ENCODE results near the gene RAB37. TPM values are rescaled to one million over a fixed set of nuclear protein-coding genes. Genes with fewer than 3 reads are reported as not detected.

RAB37 gene
- total RNA-seq, 1 donor, result 79.7 TPM

- no peak for DNase-seq (ENCODE audit: low read depth in 2 of 3, low spot score in 2 of 3)
Observed at GRCh38 chr17:74759941-74760340, 22.9 kb downstream of the RAB37 start.

GRCh38 chr17:74760404-74761105 lies 23.5 kb downstream of the RAB37 start:
- no peak for DNase-seq (ENCODE audit: low read depth in 2 of 3, low spot score in 2 of 3)

GRCh38 chr17:74761419-74761818 lies 24.4 kb downstream of the RAB37 start:
- DNase-seq (ENCODE audit: low read depth in 2 of 3, low spot score in 2 of 3), result no peak

DNA sequence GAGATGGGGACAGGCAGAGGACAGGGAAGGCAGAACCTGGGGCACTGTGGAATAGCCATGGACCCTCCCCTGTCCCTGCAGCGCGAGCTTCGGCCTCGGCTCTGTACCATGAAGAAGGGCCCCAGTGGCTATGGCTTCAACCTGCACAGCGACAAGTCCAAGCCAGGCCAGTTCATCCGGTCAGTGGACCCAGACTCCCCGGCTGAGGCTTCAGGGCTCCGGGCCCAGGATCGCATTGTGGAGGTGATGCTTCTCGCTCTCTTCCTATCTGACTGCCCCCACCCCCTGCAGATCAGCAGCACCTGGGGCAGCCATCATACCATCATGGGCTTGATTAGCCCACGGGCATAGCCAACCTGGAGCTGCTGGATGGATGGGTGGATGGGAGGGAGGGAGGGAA lies 24.9 kb downstream of the RAB37 start:
- DNase-seq (ENCODE audit: low read depth in 2 of 3, low spot score in 2 of 3), result no peak

GRCh38 chr17:74763565-74764387 lies 26.7 kb downstream of the RAB37 start:
- no peak for DNase-seq (ENCODE audit: low read depth in 2 of 3, low spot score in 2 of 3)

DNA sequence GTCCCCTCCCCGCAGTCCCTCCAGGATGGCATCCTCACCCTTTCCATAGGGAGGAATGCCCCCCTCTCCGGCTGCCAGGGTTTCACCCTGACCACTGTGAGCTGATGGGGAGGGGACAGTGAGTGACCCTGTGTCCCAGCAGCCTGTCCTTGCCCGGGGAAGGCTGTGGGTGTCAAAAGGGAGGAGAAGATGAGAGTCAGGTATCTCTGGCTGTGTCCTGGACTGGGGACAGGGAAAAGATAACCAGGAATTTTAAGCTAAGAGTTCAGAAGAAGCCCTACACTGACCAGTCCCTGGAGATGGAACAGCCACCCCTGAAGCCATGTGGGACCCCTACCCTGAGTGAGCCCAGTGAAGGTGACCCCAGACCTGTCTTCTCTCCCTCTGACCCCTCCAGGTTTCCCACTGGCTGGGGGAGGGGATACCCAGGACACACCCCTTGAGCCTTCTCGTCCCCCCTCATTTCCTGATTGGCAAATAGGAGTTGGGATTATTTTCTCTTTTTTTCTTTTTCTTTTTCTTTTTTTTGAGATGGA lies 27.8 kb downstream of the RAB37 start:
- no peak for DNase-seq (ENCODE audit: low read depth in 2 of 3, low spot score in 2 of 3)

DNA sequence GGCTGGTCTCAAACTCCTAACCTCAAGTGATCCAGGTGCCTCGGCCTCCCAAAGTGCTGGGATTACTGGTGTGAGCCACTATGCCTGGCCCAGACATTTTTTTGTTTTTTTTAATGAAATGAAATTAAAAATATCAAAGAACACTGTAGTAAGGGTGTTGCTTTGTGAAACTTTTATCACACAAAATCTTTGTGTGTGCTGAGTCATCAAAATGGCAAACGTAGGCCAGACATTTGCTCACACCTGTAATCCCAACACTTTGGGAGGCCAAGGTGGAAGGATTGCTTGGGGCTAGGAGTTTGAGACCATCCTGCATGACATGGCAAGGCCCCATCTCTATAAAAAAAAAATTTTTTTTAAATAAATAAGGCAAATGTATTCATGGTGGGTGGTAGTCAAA lies 29.4 kb downstream of the RAB37 start:
- no peak for DNase-seq (ENCODE audit: low read depth in 2 of 3, low spot score in 2 of 3)

DNA sequence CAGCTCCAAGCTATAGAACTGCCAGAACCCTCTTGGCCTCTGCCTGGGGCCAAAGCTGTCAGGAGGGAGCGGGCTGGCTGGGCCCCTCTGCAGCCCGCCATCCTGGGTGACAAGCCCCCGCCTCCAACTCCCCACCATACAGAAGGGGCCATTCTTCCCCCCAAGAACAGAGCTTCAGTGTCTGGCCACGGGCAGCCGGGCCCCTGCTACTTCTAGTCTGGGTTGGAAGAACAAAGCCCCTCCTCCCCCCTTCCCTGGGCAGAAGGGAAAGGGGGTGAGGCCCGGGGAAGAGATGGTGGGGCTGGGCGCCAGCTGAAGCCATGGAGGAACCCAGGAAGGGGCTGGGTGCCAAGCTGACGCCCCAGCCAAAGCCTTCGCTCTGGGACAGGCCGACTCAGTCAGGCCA lies 30.1 kb downstream of the RAB37 start:
- no peak for DNase-seq (ENCODE audit: low read depth in 2 of 3, low spot score in 2 of 3)

DNA sequence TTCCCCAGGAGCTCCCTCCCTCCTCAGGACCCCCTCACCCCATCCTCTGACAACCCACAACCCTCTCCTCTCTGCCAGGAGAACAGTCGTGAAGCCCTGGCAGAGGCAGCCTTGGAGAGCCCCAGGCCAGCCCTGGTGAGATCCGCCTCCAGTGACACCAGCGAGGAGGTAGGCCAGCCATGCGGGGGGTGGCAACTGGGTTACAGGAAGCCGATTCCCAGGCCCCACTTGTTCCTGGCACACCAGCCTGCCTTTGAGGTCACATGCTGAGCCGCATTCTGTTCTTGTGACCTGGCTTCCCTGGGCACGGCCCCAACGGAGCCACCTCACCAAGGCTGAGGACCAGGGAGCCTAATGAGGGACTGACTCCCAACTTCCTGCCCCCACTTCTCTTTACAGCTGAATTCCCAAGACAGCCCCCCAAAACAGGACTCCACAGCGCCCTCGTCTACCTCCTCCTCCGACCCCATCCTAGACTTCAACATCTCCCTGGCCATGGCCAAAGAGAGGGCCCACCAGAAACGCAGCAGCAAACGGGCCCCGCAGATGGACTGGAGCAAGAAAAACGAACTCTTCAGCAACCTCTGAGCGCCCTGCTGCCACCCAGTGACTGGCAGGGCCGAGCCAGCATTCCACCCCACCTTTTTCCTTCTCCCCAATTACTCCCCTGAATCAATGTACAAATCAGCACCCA lies 31.2 kb downstream of the RAB37 start:
- no peak for DNase-seq (ENCODE audit: low read depth in 2 of 3, low spot score in 2 of 3)

GRCh38 chr17:74768763-74769114 lies 31.7 kb downstream of the RAB37 start:
- no peak for DNase-seq (ENCODE audit: low read depth in 2 of 3, low spot score in 2 of 3)

- DNase-seq (ENCODE audit: low read depth in 2 of 3, low spot score in 2 of 3), result no peak
Observed at GRCh38 chr17:74769266-74769855, 32.3 kb downstream of the RAB37 start.

DNA sequence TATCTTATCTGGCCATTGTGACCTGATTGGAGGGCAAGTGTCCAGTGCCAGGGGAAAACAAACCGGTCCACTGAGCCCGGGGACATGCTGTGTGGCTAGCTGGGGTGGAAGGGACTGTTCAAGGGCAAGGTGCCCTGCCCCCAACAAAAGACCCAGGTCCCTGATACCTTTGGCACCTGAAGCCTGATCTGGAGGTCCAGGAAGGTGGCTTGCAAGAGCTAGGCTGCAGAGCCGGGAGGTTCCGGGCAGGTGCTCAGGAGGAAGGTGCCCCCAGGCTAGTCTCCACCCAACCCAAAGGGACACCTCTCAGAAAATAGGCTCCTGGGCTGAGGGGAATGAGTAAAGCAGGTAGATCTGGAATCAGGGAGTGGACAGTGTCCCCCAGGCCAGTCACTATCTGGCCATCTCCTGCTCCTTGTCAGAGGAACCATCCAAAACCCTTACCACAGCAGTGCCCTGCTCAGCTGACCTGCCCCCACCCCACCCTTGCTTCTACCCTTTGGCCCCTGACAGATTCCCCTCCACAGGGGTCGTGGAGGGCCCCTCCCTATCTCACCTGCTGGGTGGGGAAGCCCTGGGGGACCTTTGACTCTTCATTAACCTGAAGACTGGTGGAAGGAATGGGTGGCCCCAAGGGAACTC lies 32.9 kb downstream of the RAB37 start:
- no peak for DNase-seq (ENCODE audit: low read depth in 2 of 3, low spot score in 2 of 3)

GRCh38 chr17:74770498-74771318 lies 33.7 kb downstream of the RAB37 start:
- DNase-seq (ENCODE audit: low read depth in 2 of 3, low spot score in 2 of 3), result peak in 2 of 3 donors; percentile 64 to 80

DNA sequence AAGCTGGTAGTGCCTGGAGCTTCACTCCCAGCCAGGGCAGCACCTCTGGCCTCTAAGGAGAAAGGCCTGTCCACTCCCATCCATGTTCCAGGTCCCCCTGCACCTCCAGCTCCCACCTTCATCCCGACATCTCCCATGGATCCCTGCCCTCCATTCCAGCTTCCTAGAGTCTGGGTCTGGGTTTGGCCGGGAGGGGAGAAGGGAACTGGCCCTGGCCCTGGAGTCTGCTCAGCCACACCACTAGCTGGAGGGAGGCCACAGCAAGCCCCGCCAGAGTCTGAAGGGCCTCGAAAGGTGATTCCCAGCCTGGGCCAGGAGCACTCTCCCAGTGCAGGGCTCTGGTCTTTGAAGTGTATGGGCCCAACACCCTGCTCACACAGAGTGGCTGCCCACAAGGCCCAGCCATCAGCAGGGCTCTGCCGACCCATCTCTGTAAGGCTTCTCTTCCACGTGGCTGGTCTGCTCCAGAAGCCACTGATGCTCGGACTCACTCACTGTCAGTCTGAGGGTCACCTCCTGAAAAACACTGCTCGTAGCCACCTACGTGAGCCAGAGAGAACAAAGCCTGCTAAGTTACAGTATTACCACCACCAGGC lies 34.4 kb downstream of the RAB37 start:
- no peak for DNase-seq (ENCODE audit: low read depth in 2 of 3, low spot score in 2 of 3)

DNA sequence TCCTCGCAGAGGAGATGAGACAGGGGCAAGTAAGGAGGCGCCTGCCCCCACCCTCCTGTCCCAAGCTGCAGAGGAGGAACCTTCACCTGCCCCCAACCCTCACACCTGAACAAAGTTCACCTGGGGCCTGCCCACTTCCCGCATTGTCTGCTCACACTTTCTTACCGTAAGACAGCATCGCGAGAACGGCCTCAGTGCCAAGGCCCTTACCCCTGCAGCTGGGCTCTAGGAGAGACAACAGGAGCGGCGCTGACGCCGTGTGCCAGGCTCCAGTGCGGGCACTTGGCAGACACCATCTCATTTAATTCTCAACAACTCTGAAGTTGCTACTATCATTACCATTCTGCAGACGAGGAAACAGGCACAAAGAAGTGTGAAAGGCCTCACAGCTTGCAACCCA lies 35.0 kb downstream of the RAB37 start:
- no peak for DNase-seq (ENCODE audit: low read depth in 2 of 3, low spot score in 2 of 3)

GRCh38 chr17:74773414-74773813 lies 36.4 kb downstream of the RAB37 start:
- DNase-seq (ENCODE audit: low read depth in 2 of 3, low spot score in 2 of 3), result no peak

DNA sequence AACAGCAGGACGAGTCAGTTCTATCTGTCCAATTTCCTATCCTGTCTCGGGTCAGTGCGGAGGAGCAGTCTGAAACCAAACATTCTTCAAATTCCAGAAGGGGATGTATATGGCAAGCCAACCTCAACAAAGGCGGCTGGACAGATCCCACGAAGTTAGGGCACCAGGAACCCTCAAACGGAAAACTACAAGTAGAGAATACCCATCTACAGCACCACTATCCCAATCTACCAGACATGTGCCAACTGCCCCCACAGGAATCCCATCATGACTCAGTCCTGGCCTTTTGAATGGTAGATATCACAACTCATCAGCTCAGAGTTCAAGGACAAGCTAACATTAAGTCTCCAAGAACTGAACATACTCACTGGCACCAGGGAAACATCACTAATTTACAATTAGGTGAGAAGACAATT lies 36.8 kb downstream of the RAB37 start:
- no peak for DNase-seq (ENCODE audit: low read depth in 2 of 3, low spot score in 2 of 3)

DNA sequence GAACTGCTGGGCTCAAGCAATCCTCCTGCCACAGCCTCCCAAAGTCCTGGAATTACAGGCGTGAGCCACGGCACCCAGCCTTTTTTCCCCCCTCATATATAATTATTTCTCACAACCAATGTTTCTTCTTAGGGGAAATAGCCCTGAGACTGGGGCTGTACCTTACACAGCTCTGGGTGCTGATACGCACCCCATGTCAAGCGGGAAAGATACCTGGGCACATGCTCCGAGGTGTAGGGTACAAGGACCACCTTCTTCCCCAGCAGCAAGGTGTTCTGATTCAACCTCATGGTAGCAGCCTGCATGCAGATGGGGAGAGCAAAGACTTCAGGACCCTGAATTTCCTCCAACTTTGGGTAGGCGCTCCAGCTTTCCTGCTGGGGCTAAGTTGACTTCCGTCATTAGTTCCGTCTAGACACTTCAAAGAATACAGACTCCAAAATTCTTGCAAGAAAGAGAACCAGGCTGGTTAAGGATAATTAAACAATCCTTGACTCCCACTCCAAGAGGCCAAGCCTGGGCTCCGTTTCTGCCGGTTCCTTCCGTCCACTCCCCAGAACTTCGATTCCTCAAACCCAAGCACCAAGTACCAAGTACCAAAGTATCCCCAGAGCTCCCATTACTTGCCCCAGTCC lies 38.5 kb downstream of the RAB37 start:
- DNase-seq (ENCODE audit: low read depth in 2 of 3, low spot score in 2 of 3), result no peak
